T-helper 17 cell (primary cell): ENCODE measurements around the gene ENTPD5. TPM values are rescaled to one million over a fixed set of nuclear protein-coding genes. Genes with fewer than 3 reads are reported as not detected.
"Not testable (repeated sequence)": the region's sequence is repeated elsewhere in the genome, so short reads cannot be mapped to it uniquely, and the experiment has no call there.

Experiments
- ATAC-seq: fragments of 150-1000 bp; cut with Tn5 transposase; 2 replicates; pipeline ENCODE4 v1.10.0; 2021; ENCODE audit warnings: mild to moderate bottlenecking, moderate library complexity
- DNase-seq, 3 donors: peaks; one replicate each; pipeline versions ENCODE4 v3.0.0 to v3.0.0-alpha.2; 2020 to 2021
- H3K9me3 ChIP-seq: one replicate; pipeline ENCODE4 v1.7.0; 2013; ENCODE audit warnings: low read length, mild to moderate bottlenecking; ENCODE audit not compliant: control insufficient read depth, poor library complexity, severe bottlenecking
- H3K27ac Mint-ChIP-seq: one replicate; pipeline ENCODE4 v1.8.0; 2022; ENCODE audit warnings: mild to moderate bottlenecking, moderate library complexity, mixed read lengths
- H3K27me3 Mint-ChIP-seq: one replicate; pipeline ENCODE4 v1.8.0; 2022; ENCODE audit warnings: mixed read lengths
- H3K36me3 Mint-ChIP-seq: one replicate; pipeline ENCODE4 v1.8.0; 2022; ENCODE audit warnings: low read depth, mixed read lengths
- H3K4me1 Mint-ChIP-seq: one replicate; pipeline ENCODE4 v1.8.0; 2022; ENCODE audit warnings: mild to moderate bottlenecking, mixed read lengths
- H3K4me3 Mint-ChIP-seq: one replicate; pipeline ENCODE4 v1.8.0; 2022; ENCODE audit warnings: mild to moderate bottlenecking, moderate library complexity, mixed read lengths
- total RNA-seq, 4 donors: library from RNA in 2 of 4; stranded (reverse) in 2 of 4; gene quantifications; one replicate each; pipeline ENCODE4 v1.2.3 and lab custom pipeline; 2022 to 2026

Gene ENTPD5
- total RNA-seq, 2 donors from 2014 or later = 8.3 to 8.9 TPM

DNA sequence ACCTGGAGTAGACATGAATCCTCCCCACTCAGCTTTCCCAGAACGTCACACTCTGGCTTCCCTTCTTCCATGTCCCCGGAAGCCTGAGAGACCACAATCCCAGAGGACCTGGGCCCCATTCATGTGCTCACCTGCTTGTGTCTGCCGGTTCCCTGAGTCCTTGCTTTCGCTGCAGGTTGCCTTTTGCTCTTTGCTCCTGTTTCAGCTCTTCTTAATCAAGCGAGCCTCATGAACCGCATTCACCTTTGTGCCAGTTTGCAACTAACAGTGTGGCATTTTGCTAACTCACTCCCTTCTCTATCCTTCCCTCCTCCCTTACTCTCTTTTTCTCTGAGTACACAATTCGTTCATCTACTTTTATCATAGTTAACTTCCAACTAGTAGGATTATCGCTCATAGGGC is 23.1 kb downstream of the ENTPD5 start:
- Mint-ChIP-seq H3K27me3 (no peaks in the 10 kb centered on the region), H3K4me3 (no peak overlapping the region), H3K27ac (peak overlapping the region; percentile 27), H3K36me3 (peaks cover 7% of the 10 kb centered on the region), H3K4me1 (peaks cover 2% of the 10 kb centered on the region)
- H3K9me3 ChIP-seq = no peaks in the 10 kb centered on the region
- ATAC-seq (no peak), DNase-seq (no peak)

DNA sequence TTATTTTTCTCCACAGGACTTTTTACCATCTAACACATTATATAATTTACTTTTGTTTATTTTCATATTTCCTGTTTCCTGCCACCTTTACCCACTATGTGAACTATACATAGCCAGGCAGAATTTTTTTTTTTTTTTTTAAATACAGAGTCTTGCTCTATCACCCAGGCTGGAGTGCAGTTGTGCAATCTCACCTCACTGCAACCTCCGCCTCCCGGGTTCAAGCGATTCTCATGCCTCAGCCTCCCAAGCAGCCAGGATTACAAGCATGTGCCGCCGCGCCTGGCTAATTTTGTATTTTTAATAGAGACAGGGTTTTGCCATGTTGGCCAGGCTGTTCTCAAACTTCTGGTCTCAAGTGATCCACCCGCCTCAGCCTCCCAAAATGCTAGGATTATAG is 24.2 kb downstream of the ENTPD5 start:
- H3K27ac Mint-ChIP-seq, H3K4me3 Mint-ChIP-seq, H3K36me3 Mint-ChIP-seq, H3K27me3 Mint-ChIP-seq, DNase-seq, H3K4me1 Mint-ChIP-seq, ATAC-seq, H3K9me3 ChIP-seq: not testable (repeated sequence)

DNA sequence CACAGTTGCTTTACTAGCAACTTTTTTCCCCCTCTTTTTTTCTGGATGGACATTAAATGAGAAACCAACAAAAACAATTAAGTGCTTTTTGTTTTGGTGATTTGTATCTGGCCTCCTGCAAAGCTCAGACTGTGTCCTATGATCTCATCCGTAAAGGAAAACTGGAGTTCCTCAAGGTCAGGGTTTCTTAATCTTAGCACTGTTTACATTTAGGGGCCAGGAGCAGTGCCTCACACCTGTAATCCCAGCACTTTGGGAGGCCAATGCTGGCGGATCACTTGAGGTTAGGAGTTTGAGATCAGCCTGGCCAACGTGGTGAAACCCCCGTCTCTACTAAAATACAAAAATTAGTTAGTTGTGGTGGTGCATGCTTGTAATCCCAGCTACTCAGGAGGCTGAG is 28.0 kb downstream of the ENTPD5 start:
- no peaks in the 10 kb centered on the region for H3K27me3 Mint-ChIP-seq
- H3K27ac Mint-ChIP-seq = no peak overlapping the region
- ATAC-seq (no peak), DNase-seq (no peak)
- no peaks in the 10 kb centered on the region for H3K9me3 ChIP-seq
- H3K4me1 Mint-ChIP-seq = peaks cover 3% of the 10 kb centered on the region
- no peak overlapping the region for H3K4me3 Mint-ChIP-seq
- H3K36me3 Mint-ChIP-seq = peaks cover 11% of the 10 kb centered on the region

GRCh38 chr14:73988656-73989055 is 30.4 kb downstream of the ENTPD5 start:
- H3K4me1 Mint-ChIP-seq, DNase-seq, H3K4me3 Mint-ChIP-seq, H3K36me3 Mint-ChIP-seq, H3K9me3 ChIP-seq, ATAC-seq, H3K27me3 Mint-ChIP-seq, H3K27ac Mint-ChIP-seq: not testable (repeated sequence)

GRCh38 chr14:73988065-73988464 is 31.0 kb downstream of the ENTPD5 start:
- H3K4me3 Mint-ChIP-seq = no peak overlapping the region
- no peaks in the 10 kb centered on the region for H3K27me3 Mint-ChIP-seq
- H3K36me3 Mint-ChIP-seq = peaks cover 6% of the 10 kb centered on the region
- H3K27ac Mint-ChIP-seq = no peak overlapping the region
- DNase-seq (no peak), ATAC-seq (no peak)
- no peaks in the 10 kb centered on the region for H3K9me3 ChIP-seq
- H3K4me1 Mint-ChIP-seq = peaks cover 2% of the 10 kb centered on the region

DNA sequence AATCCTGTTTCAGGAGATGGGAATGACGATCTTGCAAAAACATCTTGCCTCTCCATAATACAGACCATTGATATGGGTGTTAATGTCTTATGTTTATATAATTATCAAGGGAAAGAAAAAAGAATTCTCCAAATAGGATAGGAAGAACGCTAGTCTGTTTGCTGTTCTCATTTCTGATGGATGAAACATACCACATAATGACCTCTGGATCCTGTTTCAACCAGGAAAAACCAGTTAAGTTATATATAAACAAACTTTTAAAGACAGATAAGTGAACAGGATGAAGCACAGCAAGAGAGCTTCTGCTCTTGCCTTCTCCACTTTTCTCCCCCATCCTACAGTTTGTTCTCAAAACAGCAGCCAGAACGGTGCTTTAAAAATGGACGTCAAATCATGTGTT is 41.2 kb downstream of the ENTPD5 start:
- Mint-ChIP-seq H3K27me3 (no peaks in the 10 kb centered on the region), H3K4me1 (peaks cover 3% of the 10 kb centered on the region), H3K27ac (no peak overlapping the region), H3K36me3 (peaks cover 6% of the 10 kb centered on the region), H3K4me3 (no peak overlapping the region)
- ATAC-seq = no peak
- no peak for DNase-seq
- H3K9me3 ChIP-seq = no peaks in the 10 kb centered on the region

- Mint-ChIP-seq H3K27me3 (no peaks in the 10 kb centered on the region), H3K4me3 (no peak overlapping the region), H3K4me1 (peaks cover 3% of the 10 kb centered on the region), H3K36me3 (peaks cover 6% of the 10 kb centered on the region), H3K27ac (no peak overlapping the region)
- DNase-seq (no peak), ATAC-seq (no peak)
- no peaks in the 10 kb centered on the region for H3K9me3 ChIP-seq
These were observed 43.0 kb downstream of the ENTPD5 start for GRCh38 chr14:73976125-73976524.

GRCh38 chr14:73973497-73973896 is 45.6 kb downstream of the ENTPD5 start:
- no peak overlapping the region for H3K27ac Mint-ChIP-seq
- H3K9me3 ChIP-seq = no peaks in the 10 kb centered on the region
- no peak overlapping the region for H3K4me3 Mint-ChIP-seq
- ATAC-seq (no peak), DNase-seq (no peak)
- H3K27me3 Mint-ChIP-seq = no peaks in the 10 kb centered on the region
- no peaks in the 10 kb centered on the region for H3K4me1 Mint-ChIP-seq
- H3K36me3 Mint-ChIP-seq = peaks cover 2% of the 10 kb centered on the region

GRCh38 chr14:73968885-73969284 is 50.2 kb downstream of the ENTPD5 start:
- H3K4me1 Mint-ChIP-seq = no peaks in the 10 kb centered on the region
- H3K4me3 Mint-ChIP-seq = no peak overlapping the region
- ATAC-seq = no peak
- no peaks in the 10 kb centered on the region for H3K27me3 Mint-ChIP-seq
- no peak for DNase-seq
- no peak overlapping the region for H3K27ac Mint-ChIP-seq
- H3K9me3 ChIP-seq = no peaks in the 10 kb centered on the region
- H3K36me3 Mint-ChIP-seq = no peaks in the 10 kb centered on the region

GRCh38 chr14:73965216-73965615 is 53.9 kb downstream of the ENTPD5 start:
- no peaks in the 10 kb centered on the region for H3K27me3 Mint-ChIP-seq
- H3K27ac Mint-ChIP-seq = no peak overlapping the region
- no peaks in the 10 kb centered on the region for H3K4me1 Mint-ChIP-seq
- no peak overlapping the region for H3K4me3 Mint-ChIP-seq
- H3K9me3 ChIP-seq = no peaks in the 10 kb centered on the region
- DNase-seq (no peak), ATAC-seq (no peak)
- peaks cover 5% of the 10 kb centered on the region for H3K36me3 Mint-ChIP-seq

DNA sequence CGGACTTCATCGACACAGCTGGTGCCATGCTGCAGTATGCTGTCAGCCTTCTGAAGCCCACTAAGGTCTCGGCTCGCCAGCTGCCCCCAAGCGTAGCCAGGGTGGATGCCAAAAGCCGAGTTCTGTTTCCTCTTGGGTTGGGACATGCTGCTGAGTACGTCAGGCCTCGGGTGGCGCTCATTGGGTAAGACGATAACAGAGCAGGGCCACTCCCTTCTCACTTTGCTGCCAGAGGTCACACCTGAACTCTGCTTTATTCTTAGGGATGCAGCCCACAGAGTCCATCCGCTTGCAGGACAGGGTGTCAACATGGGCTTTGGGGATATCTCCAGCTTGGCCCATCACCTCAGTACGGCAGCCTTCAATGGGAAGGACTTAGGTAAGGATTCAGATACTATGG is 57.9 kb downstream of the ENTPD5 start:
- no peak for DNase-seq
- H3K36me3 Mint-ChIP-seq = peaks cover 8% of the 10 kb centered on the region

DNA sequence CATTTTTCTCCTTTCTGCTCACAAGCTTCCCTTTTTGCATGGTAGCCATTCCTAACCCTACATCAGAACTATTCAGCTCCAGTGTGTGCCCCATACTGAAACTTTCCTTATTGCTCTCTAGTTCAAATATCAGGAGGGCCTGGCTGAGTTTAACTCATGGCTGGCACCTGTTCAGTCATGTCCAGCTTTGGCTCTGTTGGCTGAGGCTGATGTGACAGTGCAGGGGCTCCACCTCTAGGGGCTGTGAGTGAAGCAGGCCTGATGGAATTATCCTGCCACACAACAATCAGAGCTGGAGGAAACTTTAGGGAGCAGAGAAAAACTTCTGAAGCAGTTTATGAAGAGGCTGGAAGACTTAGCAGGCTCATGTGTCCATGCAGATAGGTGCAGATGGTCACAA is 60.5 kb downstream of the ENTPD5 start:
- DNase-seq = no peak
- no peak for ATAC-seq
- Mint-ChIP-seq H3K27me3 (no peaks in the 10 kb centered on the region), H3K4me3 (no peak overlapping the region), H3K4me1 (no peaks in the 10 kb centered on the region), H3K27ac (no peak overlapping the region), H3K36me3 (peaks cover 12% of the 10 kb centered on the region)
- no peaks in the 10 kb centered on the region for H3K9me3 ChIP-seq

More for the DNA sequence above, 57.9 kb downstream of the ENTPD5 start:
- no peak for ATAC-seq
- no peak overlapping the region for H3K27ac Mint-ChIP-seq
- no peaks in the 10 kb centered on the region for H3K4me1 Mint-ChIP-seq
- no peak overlapping the region for H3K4me3 Mint-ChIP-seq
- H3K27me3 Mint-ChIP-seq = no peaks in the 10 kb centered on the region
- H3K9me3 ChIP-seq = no peaks in the 10 kb centered on the region

DNA sequence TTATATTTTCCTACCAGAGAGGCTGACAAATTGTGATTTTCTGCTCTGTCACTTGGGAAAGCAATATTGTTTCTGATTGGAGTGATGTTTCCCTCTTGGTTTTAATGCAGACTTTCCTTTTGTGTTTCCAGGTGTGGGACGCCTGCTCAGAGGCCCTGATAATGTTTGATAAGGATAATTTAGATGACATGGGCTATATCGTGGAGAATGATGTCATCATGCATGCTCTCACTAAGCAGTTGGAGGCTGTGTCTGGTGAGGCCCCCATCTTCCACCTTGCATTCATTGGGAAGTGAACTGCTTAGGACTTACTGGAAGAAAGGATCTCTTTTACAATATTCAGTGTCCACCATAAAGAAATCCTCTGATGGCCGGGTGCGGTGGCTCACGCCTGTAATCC is 63.4 kb downstream of the ENTPD5 start:
- no peaks in the 10 kb centered on the region for H3K9me3 ChIP-seq
- no peak for DNase-seq
- Mint-ChIP-seq H3K36me3 (peaks cover 10% of the 10 kb centered on the region), H3K4me3 (no peak overlapping the region), H3K27ac (no peak overlapping the region), H3K4me1 (peaks cover 7% of the 10 kb centered on the region), H3K27me3 (no peaks in the 10 kb centered on the region)
- no peak for ATAC-seq

GRCh38 chr14:73953731-73954130 is 65.4 kb downstream of the ENTPD5 start:
- Mint-ChIP-seq H3K27ac (no peak overlapping the region), H3K36me3 (peaks cover 7% of the 10 kb centered on the region)
- no peak for ATAC-seq

More at GRCh38 chr14:73953731-73954130, 65.4 kb downstream of the ENTPD5 start:
- H3K9me3 ChIP-seq = no peaks in the 10 kb centered on the region
- peaks cover 11% of the 10 kb centered on the region for H3K4me1 Mint-ChIP-seq
- no peak for DNase-seq
- no peaks in the 10 kb centered on the region for H3K27me3 Mint-ChIP-seq
- no peak overlapping the region for H3K4me3 Mint-ChIP-seq
